T-cell (primary cell): ENCODE measurements around the gene RGS19. TPM values are rescaled to one million over a fixed set of nuclear protein-coding genes. Genes with fewer than 3 reads are reported as not detected.

ENCODE experiments used
- ATAC-seq, 4 experiments: fragments of 200-7000 bp in 3 of 4; fragments of 150-1000 bp in 1 of 4; cut with Tn5 transposase; replicated peaks in 1 of 4; 1 replicate in 3 of 4; 2 replicates in 1 of 4; pipeline ENCODE4 v1.10.0; 2021; ENCODE audit warnings: moderate library complexity in 3 of 4, mild to moderate bottlenecking in 2 of 4, moderate number of reproducible peaks in 1 of 4
- CTCF ChIA-PET, 2 donors: fragments of 300-600 bp; sonication (Branson Sonifier 250); formaldehyde crosslinking; loops; one replicate each; lab custom pipeline; 2022; ENCODE audit warnings: antibody characterized with exemption in 2 of 2; lab: Charles Lee
- POLR2A ChIA-PET, 2 donors: fragments of 300-600 bp; sonication (Branson Sonifier 250); formaldehyde crosslinking; loops; one replicate each; lab custom pipeline; 2022; ENCODE audit warnings: antibody characterized with exemption in 2 of 2; lab: Charles Lee
- DNase-seq, 35 experiments: peaks; one replicate each; pipeline versions ENCODE4 v3.0.0 to v3.0.0-alpha.2; 2013 to 2023
- H3K27ac ChIP-seq: one replicate; pipeline ENCODE4 v1.5.1; 2013; ENCODE audit warnings: low read length
- H3K27me3 ChIP-seq, 2 experiments: replicated peaks in 1 of 2; 1 replicate in 1 of 2; 2 replicates in 1 of 2; pipeline versions ENCODE4 v1.6.1 to v1.7.0; 2013; ENCODE audit warnings: low read length in 1 of 2, mixed read lengths in 1 of 2; ENCODE audit not compliant: control insufficient read depth in 2 of 2, insufficient read depth in 2 of 2; ENCODE audit errors: extremely low read depth in 1 of 2
- H3K36me3 ChIP-seq, 2 donors: 1 replicate in 1 of 2; 2 replicates in 1 of 2; pipeline versions ENCODE4 v1.6.1 to v1.7.0; 2013; ENCODE audit warnings: low read length in 1 of 2; ENCODE audit not compliant: control insufficient read depth in 2 of 2, insufficient read depth in 1 of 2; ENCODE audit errors: extremely low read depth in 1 of 2
- H3K4me1 ChIP-seq, 2 experiments: 1 replicate in 1 of 2; 2 replicates in 1 of 2; pipeline versions ENCODE4 v1.6.1 to v1.7.0; 2013; ENCODE audit warnings: low read length in 2 of 2, mixed read lengths in 1 of 2; ENCODE audit not compliant: insufficient read depth in 2 of 2, control insufficient read depth in 1 of 2; ENCODE audit errors: extremely low read depth in 1 of 2
- H3K4me3 ChIP-seq, 2 donors: 1 replicate in 1 of 2; 2 replicates in 1 of 2; pipeline versions ENCODE4 v1.5.1 to v1.7.0; 2013; ENCODE audit warnings: mild to moderate bottlenecking in 2 of 2, low read length in 1 of 2, moderate library complexity in 1 of 2; ENCODE audit not compliant: control insufficient read depth in 1 of 2; ENCODE audit errors: extremely low read depth in 1 of 2
- H3K9me3 ChIP-seq: 2 replicates; pipeline ENCODE4 v1.7.0; 2013
- H3K27ac Mint-ChIP-seq, 2 donors: one replicate each; pipeline ENCODE4 v1.8.0; 2020 to 2021; ENCODE audit warnings: mild to moderate bottlenecking in 2 of 2, mixed read lengths in 2 of 2
- H3K27me3 Mint-ChIP-seq, 2 donors: one replicate each; pipeline ENCODE4 v1.8.0; 2021 to 2022; ENCODE audit warnings: mixed read lengths in 2 of 2
- H3K36me3 Mint-ChIP-seq: one replicate; pipeline ENCODE4 v1.8.0; 2021; ENCODE audit warnings: mixed read lengths
- H3K4me1 Mint-ChIP-seq, 3 donors: one replicate each; pipeline ENCODE4 v1.8.0; 2020 to 2022; ENCODE audit warnings: mixed read lengths in 3 of 3, mild to moderate bottlenecking in 1 of 3
- H3K4me3 Mint-ChIP-seq, 3 donors: one replicate each; pipeline ENCODE4 v1.8.0; 2020 to 2022; ENCODE audit warnings: mild to moderate bottlenecking in 3 of 3, mixed read lengths in 3 of 3, moderate library complexity in 3 of 3
- H3K9me3 Mint-ChIP-seq, 3 donors: one replicate each; pipeline ENCODE4 v1.8.0; 2020 to 2022; ENCODE audit warnings: mixed read lengths in 3 of 3
- WGBS: methylation state at CpG from one replicate; pipeline ENCODE4 v1.1.5; 2013; ENCODE audit warnings: missing lambda C conversion rate; ENCODE audit not compliant: insufficient coverage; 5-methylcytosine and 5-hydroxymethylcytosine counted together
- total RNA-seq, 35 experiments: library from RNA in 6 of 35; stranded (reverse) in 6 of 35; fragments of 120-200 nt in 1 of 35; gene quantifications; one replicate each; pipeline versions ENCODE4 v1.2.1 to v1.2.4 and lab custom pipeline; 2013 to 2026

Gene RGS19
- total RNA-seq, 5 donors from 2014 or later (not counting 1 experiment from before 2014, with no cell fraction given): 39.2 to 61.7 (median 57.3) TPM

- H3K27me3 ChIP-seq: peaks cover 0 to 34% of the 10 kb centered on the region in 2 experiments
- no peaks in the 10 kb centered on the region for H3K9me3 ChIP-seq
- H3K27ac Mint-ChIP-seq: peak overlapping the region; percentile 87 to 89
- 66% methylated on average over 9 of the region's 12 CpGs for WGBS
- peaks cover 18 to 68% of the 10 kb centered on the region in 2 experiments for H3K4me1 ChIP-seq
- H3K27ac ChIP-seq: no peak overlapping the region
- DNase-seq (no peak), ATAC-seq (no peak)
- H3K36me3 Mint-ChIP-seq: no peaks in the 10 kb centered on the region
- peaks cover 47 to 66% (median 52%) of the 10 kb centered on the region in 3 donors for H3K4me1 Mint-ChIP-seq
- no peaks in the 10 kb centered on the region for H3K9me3 Mint-ChIP-seq
- no peak overlapping the region for H3K4me3 ChIP-seq
- ChIA-PET POLR2A (interaction anchor here in 1 of 2 donors (0.5 kb wide), 1 partner anchor 38 kb away, joined by 7 read pairs; no protein-coding TSS in a partner anchor), CTCF (no interaction called here)
- no peaks in the 10 kb centered on the region for H3K27me3 Mint-ChIP-seq
- H3K36me3 ChIP-seq: peaks cover 0 to 2% of the 10 kb centered on the region in 2 donors
- H3K4me3 Mint-ChIP-seq: peak overlapping the region; percentile 62 to 81 (median 79)
Measured at GRCh38 chr20:64040231-64041039, 38.9 kb downstream of the RGS19 start.

GRCh38 chr20:64039293-64040160 is 39.8 kb downstream of the RGS19 start:
- Mint-ChIP-seq H3K4me1 (peaks cover 53 to 69% (median 58%) of the 10 kb centered on the region in 3 donors), H3K4me3 (peak overlapping the region; percentile 66 to 79 (median 78)), H3K27ac (peak overlapping the region; percentile 80 to 87), H3K27me3 (no peaks in the 10 kb centered on the region), H3K9me3 (no peaks in the 10 kb centered on the region), H3K36me3 (no peaks in the 10 kb centered on the region)
- H3K4me3 ChIP-seq: peak overlapping the region; percentile 35 to 53
- POLR2A ChIA-PET: interaction anchor here in 1 of 2 donors (0.5 kb wide), 1 partner anchor 37 kb away, joined by 7 read pairs; no protein-coding TSS in a partner anchor
- no peaks in the 10 kb centered on the region for H3K9me3 ChIP-seq
- H3K27me3 ChIP-seq: peaks cover 0 to 28% of the 10 kb centered on the region in 2 experiments
- no peak for DNase-seq
- H3K36me3 ChIP-seq: peaks cover 0 to 6% of the 10 kb centered on the region in 2 donors
- no peak for ATAC-seq
- H3K27ac ChIP-seq: no peak overlapping the region
- H3K4me1 ChIP-seq: peaks cover 18 to 77% of the 10 kb centered on the region in 2 experiments
- WGBS: 19% methylated on average over 10 of the region's 17 CpGs
- CTCF ChIA-PET: interaction anchor here in 1 of 2 donors (0.6 to 1.7 kb wide), 4 partner anchors 15 to 60 kb away, joined by 3 to 8 read pairs (median 4); partner anchors contain the start of genes LKAAEAR1 and SAMD10

DNA sequence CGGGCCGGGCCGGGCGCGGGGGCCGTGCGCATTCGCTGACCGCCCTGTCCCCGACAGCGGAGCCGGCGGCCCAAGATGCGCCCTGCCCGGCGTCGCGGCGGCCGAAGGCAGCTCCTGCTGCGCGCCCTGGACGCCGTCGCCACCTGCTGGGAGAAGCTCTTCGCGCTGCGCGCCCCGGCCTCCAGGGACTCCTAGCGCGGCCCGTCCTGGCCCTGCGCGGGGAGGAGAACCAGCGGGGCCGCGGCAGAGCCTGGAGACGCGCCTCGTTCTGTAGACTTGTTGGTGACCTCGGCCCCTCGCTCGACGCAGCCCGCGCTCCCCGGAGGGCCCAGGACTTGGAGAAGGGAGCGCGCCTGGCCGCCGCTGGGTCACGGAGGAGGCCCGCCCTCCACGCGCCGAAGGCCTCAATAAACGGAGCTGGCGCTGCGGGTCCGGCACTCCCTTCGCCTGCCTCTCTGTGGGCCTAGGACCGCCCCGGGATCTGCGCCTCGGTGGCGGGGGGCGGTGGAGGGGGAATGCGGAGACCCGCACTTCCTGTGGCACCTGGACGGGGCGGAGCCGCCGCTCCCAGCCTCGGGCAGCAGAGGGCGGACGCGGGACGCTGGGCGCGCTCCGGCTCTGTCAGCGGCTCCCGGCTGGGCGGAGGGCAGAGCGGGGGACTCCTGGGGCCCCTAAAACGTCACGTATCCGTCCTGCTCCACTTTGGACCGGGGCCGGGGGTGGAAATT is 40.6 kb downstream of the RGS19 start:
- Mint-ChIP-seq H3K4me3 (peak overlapping the region; percentile 50 to 79 (median 78)), H3K27ac (peak overlapping the region in 1 of 2 donors; percentile 71), H3K36me3 (peaks cover 2% of the 10 kb centered on the region), H3K27me3 (no peaks in the 10 kb centered on the region), H3K9me3 (no peaks in the 10 kb centered on the region), H3K4me1 (peaks cover 53 to 71% (median 62%) of the 10 kb centered on the region in 3 donors)
- POLR2A ChIA-PET: interaction anchor here in 1 of 2 donors (0.5 kb wide), 1 partner anchor 374 kb away, joined by 3 read pairs; no protein-coding TSS in a partner anchor
- H3K4me1 ChIP-seq: peaks cover 18 to 85% of the 10 kb centered on the region in 2 experiments
- under 1% methylated on average over 91 of the region's 91 CpGs for WGBS
- peaks cover 0 to 6% of the 10 kb centered on the region in 2 donors for H3K36me3 ChIP-seq
- no peak overlapping the region for H3K27ac ChIP-seq
- DNase-seq: peak; percentile 41 to 85 (median 68)
- H3K9me3 ChIP-seq: no peaks in the 10 kb centered on the region
- peaks cover 0 to 28% of the 10 kb centered on the region in 2 experiments for H3K27me3 ChIP-seq
- peak; percentile 69 to 85 (median 78) for ATAC-seq
- peak overlapping the region; percentile 50 to 53 for H3K4me3 ChIP-seq
- CTCF ChIA-PET: interaction anchor here (0.6 to 1.7 kb wide), 6 partner anchors 16 to 500 kb away, joined by 3 to 8 read pairs (median 4); partner anchors contain the start of genes LKAAEAR1 (in 1 of the 2) and SAMD10 (in 1 of the 2)

DNA sequence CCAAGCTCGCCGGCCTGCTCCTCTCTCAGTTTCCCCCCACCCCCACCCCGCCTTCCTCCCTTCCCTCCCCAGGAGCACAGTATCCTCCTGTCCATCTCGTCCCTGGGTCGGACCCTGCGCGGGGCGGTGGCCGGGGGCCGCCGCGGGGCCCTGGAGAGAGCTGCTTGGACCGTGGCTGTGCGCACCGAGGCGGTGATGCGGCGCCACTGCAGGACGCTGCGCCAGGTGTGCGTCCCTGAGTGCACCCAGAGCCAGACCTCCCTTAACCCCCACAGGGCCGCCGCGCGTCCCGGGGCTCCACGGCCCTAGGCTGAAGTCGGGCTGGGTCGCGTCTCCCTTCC is 41.1 kb downstream of the RGS19 start:
- H3K4me3 Mint-ChIP-seq: peak overlapping the region; percentile 60 to 79 (median 74)
- Histone ChIP-seq H3K4me1 (peaks cover 18 to 87% of the 10 kb centered on the region in 2 experiments), H3K27ac (no peak overlapping the region), H3K27me3 (peaks cover 0 to 28% of the 10 kb centered on the region in 2 experiments), H3K4me3 (peak overlapping the region; percentile 3 to 50), H3K9me3 (no peaks in the 10 kb centered on the region), H3K36me3 (peaks cover 2 to 6% of the 10 kb centered on the region in 2 donors)
- H3K27ac Mint-ChIP-seq: no peak overlapping the region
- WGBS: 4% methylated on average over 26 of the region's 30 CpGs
- POLR2A ChIA-PET: interaction anchor here in 1 of 2 donors (0.5 kb wide), 1 partner anchor 373 kb away, joined by 3 read pairs; no protein-coding TSS in a partner anchor
- H3K36me3 Mint-ChIP-seq: peaks cover 6% of the 10 kb centered on the region
- H3K9me3 Mint-ChIP-seq: no peaks in the 10 kb centered on the region
- no peaks in the 10 kb centered on the region for H3K27me3 Mint-ChIP-seq
- CTCF ChIA-PET: interaction anchor here (0.6 to 1.7 kb wide), 3 partner anchors 58 to 500 kb away, joined by 3 to 8 read pairs (median 6); partner anchors contain the start of gene SAMD10 (in 1 of the 2)
- DNase-seq (peak in 1 of 35 experiments; percentile 37), ATAC-seq (peak; percentile 17 to 34 (median 26))
- peaks cover 54 to 71% (median 60%) of the 10 kb centered on the region in 3 donors for H3K4me1 Mint-ChIP-seq

DNA sequence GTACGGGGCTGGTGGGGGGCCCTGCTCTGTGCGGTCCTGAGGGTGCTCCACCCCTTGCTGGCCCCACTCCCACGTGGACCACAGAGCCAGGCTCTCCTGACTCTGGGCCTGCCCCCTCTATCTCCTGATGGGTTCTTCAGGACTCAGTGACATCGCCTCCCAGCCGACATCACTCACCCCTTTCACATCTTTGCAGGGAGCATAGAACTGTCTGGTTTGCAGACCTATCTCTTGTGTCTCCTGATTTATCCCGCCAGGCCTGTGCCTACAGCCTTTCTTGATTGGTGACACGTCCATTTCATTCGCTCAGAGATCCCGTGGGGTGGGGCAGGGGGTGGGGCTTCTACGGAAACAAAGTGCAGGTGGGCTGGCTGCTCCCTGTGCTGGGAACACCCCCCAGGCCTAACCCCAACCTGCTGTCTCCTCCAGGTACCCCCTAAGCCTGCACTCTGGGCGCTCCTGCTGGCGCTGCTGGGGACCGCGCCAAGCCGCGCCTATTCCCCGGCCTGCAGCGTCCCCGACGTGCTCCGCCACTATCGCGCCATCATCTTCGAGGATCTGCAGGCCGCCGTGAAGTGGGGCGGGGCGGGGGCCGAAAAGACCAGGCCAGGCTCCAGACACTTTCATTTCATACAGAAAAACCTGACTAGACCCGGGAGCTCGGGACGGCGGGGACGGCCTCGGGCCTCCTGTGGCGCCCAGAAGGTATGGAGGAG is 41.7 kb downstream of the RGS19 start:
- no peaks in the 10 kb centered on the region for H3K9me3 ChIP-seq
- Mint-ChIP-seq H3K4me3 (peak overlapping the region; percentile 68 to 79 (median 74)), H3K4me1 (peaks cover 54 to 71% (median 60%) of the 10 kb centered on the region in 3 donors), H3K36me3 (peaks cover 6% of the 10 kb centered on the region), H3K9me3 (no peaks in the 10 kb centered on the region), H3K27me3 (no peaks in the 10 kb centered on the region), H3K27ac (peak overlapping the region; percentile 73 to 79)
- peak overlapping the region in 1 of 2 donors; percentile 3 for H3K4me3 ChIP-seq
- peaks cover 18 to 87% of the 10 kb centered on the region in 2 experiments for H3K4me1 ChIP-seq
- 26% methylated on average over 26 of the region's 36 CpGs for WGBS
- POLR2A ChIA-PET: interaction anchor here in 1 of 2 donors (0.5 kb wide), 1 partner anchor 373 kb away, joined by 3 read pairs; no protein-coding TSS in a partner anchor
- H3K36me3 ChIP-seq: peaks cover 6 to 7% of the 10 kb centered on the region in 2 donors
- CTCF ChIA-PET: interaction anchor here in 1 of 2 donors (0.5 to 0.6 kb wide), 2 partner anchors 398 to 499 kb away, joined by 4 to 6 read pairs; no protein-coding TSS in a partner anchor
- H3K27me3 ChIP-seq: peaks cover 0 to 28% of the 10 kb centered on the region in 2 experiments
- H3K27ac ChIP-seq: no peak overlapping the region
- DNase-seq (peak in 2 of 35 experiments; percentile 23 to 29), ATAC-seq (peak in 1 of 4 experiments; percentile 18)
